H1 (cell line): ENCODE results near the gene RASD2. TPM values are rescaled to one million over a fixed set of nuclear protein-coding genes. Genes with fewer than 3 reads are reported as not detected.
A peak's percentile ranks its signal among the peaks of the same experiment; 100 is the strongest.

ENCODE experiments used
- CTCF ChIP-seq, 3 experiments: IDR thresholded peaks; 1 replicate in 2 of 3; 2 replicates in 1 of 3; pipeline versions ENCODE4 v1.5.1 to v1.6.1; 2011; ENCODE audit warnings: low read length in 3 of 3, mild to moderate bottlenecking in 3 of 3, inconsistent platforms in 2 of 3, low read depth in 1 of 3, moderate library complexity in 1 of 3; ENCODE audit not compliant: insufficient read depth in 1 of 3; ENCODE audit errors: control extremely low read depth in 1 of 3
- polyA plus RNA-seq, 7 experiments: library from polyadenylated mRNA; depleted of rRNA in 3 of 7; stranded (reverse) in 5 of 7; unstranded in 2 of 7; fragments of >200 nt in 5 of 7; fragments of 200-250 nt in 2 of 7; gene quantifications; 1 replicate in 5 of 7; 2 replicates in 1 of 7; 4 replicates in 1 of 7; pipeline versions ENCODE4 v1.2.1 to v1.2.3, GENCODE V29; 2011 to 2013; ENCODE audit warnings: missing spikeins in 2 of 7, mixed read lengths in 2 of 7
- total RNA-seq: library from RNA; stranded (reverse); fragmentation: NEBNext Ultra II Directional; extraction: Animal tissue kit (Norgen Biotek cat#: 25700); gene quantifications from 2 replicates; pipeline ENCODE4 v1.2.1, GENCODE V29; 2021

The RASD2 gene
- total and polyA plus RNA-seq, 2 of the 8 experiments (the other 6 are each of a cell fraction or from before 2014, with no cell fraction given), result 1.9 to 5.1 TPM

GRCh38 chr22:35538801-35539321, 1.8 kb upstream of the RASD2 start (continued):
- TF ChIP-seq CTCF (IDR thresholded peaks at IDR 0.05; ENCODE audit: control extremely low read depth in 1 of 3, insufficient read depth in 1 of 3, low read depth in 1 of 3, low read length in 3 of 3), result peak; percentile 73 to 90 (median 90)
